Lower lobe of right lung (tissue), 2 donors: ENCODE measurements around the gene ERCC4. TPM values are rescaled to one million over a fixed set of nuclear protein-coding genes. Genes with fewer than 3 reads are reported as not detected.

ENCODE experiments used
- ATAC-seq, 2 donors: fragments of 200-7000 bp; cut with Tn5 transposase; one replicate each; pipeline ENCODE4 v1.9.1; 2020 to 2022; ENCODE audit warnings: mild to moderate bottlenecking in 2 of 2, moderate library complexity in 2 of 2
- DNase-seq: peaks from one replicate; pipeline ENCODE4 v3.0.0-alpha.2; 2020
- H3K27ac ChIP-seq: fragments of 200-600 bp; one replicate; pipeline ENCODE4 v1.8.0; 2022
- H3K27me3 ChIP-seq: fragments of 200-600 bp; one replicate; pipeline ENCODE4 v1.8.0; 2022; ENCODE audit warnings: low read depth
- H3K36me3 ChIP-seq: fragments of 200-600 bp; one replicate; pipeline ENCODE4 v1.8.0; 2022; ENCODE audit warnings: mild to moderate bottlenecking
- H3K4me1 ChIP-seq: fragments of 200-600 bp; one replicate; pipeline ENCODE4 v1.8.0; 2022
- H3K4me3 ChIP-seq: fragments of 200-600 bp; one replicate; pipeline ENCODE4 v1.8.0; 2022; ENCODE audit warnings: mild to moderate bottlenecking
- H3K9me3 ChIP-seq: fragments of 200-600 bp; one replicate; pipeline ENCODE4 v1.8.0; 2022
- intact Hi-C: fragments of 100-400 bp; cut with DNase I; formaldehyde crosslinking; loops from one replicate; pipeline ENCODE4 v1.11.0; 2022
- total RNA-seq: library from RNA; stranded (reverse); fragmentation: NEBNext Ultra II Directional; extraction: Animal tissue kit (Norgen Biotek cat#: 25700); gene quantifications from one replicate; pipeline ENCODE4 v1.2.1, GENCODE V29; 2021
- TF ChIP-seq, protein P1 (sequence below): fragments of 200-600 bp; IDR thresholded peaks from one replicate; pipeline ENCODE4 v1.8.0; 2022; ENCODE audit warnings: antibody characterized with exemption, mild to moderate bottlenecking
- donor health status: DM: no; HTN: yes; CAD: no; lungs with severe emphysema.

ERCC4 gene
- total RNA-seq, 1 donor from 2014 or later = 10.9 TPM

DNA sequence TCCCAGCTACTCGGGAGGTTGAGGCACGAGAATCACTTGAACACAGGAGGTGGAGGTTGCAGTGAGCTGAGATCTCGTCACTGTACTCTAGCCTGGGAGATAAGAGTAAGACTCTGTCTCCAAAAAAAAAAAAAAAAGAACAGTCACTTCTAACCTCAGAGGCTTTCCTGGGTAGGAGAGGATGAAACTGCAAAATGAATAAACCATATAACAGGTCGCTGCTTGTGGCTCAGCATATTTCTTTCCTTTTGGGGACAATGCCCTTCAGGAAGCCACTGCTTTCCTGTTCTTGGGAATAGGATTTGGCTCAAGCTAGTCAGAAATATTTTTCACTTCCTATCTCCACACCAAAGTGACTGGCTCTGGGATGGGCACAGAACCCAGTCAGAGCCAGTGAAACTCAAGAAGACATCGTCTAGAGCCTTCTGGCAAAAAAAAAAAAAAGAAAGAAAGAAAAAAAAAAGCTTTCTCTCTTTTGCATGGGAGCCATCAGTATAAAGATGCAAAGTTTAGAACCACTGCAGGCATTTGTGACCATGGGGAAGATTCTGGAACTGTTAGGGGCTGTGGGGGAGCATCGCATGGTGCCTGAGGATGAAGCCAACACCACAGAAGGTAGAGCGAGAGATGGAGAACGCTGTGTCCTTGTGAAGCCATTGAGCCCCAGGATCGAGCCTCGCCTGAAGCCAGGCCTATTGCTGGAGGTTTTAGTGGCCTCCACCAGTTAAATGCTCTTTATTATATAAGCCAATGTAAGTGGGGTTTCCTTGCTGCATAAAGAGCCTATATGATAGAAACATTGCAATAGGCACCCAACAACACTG lies 79.3 kb downstream of the ERCC4 start:
- no peaks in the 10 kb centered on the region for H3K27me3 ChIP-seq
- no peaks in the 10 kb centered on the region for H3K9me3 ChIP-seq
- no peak overlapping the region for H3K4me3 ChIP-seq
- DNase-seq (no peak), ATAC-seq (no peak)
- intact Hi-C loops = no loop called here
- peaks cover 42% of the 10 kb centered on the region for H3K4me1 ChIP-seq
- TF ChIP-seq, protein P1, sequence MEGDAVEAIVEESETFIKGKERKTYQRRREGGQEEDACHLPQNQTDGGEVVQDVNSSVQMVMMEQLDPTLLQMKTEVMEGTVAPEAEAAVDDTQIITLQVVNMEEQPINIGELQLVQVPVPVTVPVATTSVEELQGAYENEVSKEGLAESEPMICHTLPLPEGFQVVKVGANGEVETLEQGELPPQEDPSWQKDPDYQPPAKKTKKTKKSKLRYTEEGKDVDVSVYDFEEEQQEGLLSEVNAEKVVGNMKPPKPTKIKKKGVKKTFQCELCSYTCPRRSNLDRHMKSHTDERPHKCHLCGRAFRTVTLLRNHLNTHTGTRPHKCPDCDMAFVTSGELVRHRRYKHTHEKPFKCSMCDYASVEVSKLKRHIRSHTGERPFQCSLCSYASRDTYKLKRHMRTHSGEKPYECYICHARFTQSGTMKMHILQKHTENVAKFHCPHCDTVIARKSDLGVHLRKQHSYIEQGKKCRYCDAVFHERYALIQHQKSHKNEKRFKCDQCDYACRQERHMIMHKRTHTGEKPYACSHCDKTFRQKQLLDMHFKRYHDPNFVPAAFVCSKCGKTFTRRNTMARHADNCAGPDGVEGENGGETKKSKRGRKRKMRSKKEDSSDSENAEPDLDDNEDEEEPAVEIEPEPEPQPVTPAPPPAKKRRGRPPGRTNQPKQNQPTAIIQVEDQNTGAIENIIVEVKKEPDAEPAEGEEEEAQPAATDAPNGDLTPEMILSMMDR = no peak
- H3K27ac ChIP-seq = no peak overlapping the region
- no peaks in the 10 kb centered on the region for H3K36me3 ChIP-seq

DNA sequence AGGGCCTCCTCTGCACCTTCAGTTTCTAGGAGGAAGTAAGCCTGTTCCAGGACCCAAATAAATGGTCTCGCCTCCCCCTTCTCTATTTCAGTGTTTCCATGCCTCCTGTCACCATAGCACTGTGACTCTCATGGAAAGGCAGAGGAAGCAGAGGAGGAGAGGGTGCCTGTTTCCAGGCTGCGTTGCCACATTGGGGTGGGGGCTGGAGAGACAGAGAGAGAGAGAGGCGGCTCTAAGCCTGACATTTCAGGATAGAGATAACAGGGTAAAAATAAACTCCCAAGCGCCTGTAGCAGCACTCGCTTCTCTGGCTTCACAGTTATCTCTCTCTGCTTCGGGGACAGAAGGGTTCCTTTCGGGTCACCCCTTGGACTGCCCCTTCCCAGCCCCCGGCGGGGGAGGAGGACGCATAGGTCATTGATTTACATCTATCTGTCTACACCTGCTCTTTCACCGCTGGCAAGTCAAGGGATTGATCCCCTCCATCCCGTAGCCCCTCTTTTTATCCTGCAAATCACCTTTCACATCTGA lies 80.0 kb downstream of the ERCC4 start:
- no peak for ATAC-seq
- no peak overlapping the region for H3K4me3 ChIP-seq
- DNase-seq = no peak
- no peaks in the 10 kb centered on the region for H3K27me3 ChIP-seq
- no peak overlapping the region for H3K27ac ChIP-seq
- no peaks in the 10 kb centered on the region for H3K9me3 ChIP-seq
- peaks cover 42% of the 10 kb centered on the region for H3K4me1 ChIP-seq
- H3K36me3 ChIP-seq = no peaks in the 10 kb centered on the region
- TF ChIP-seq, protein P1 = no peak
- intact Hi-C loops = no loop called here

DNA sequence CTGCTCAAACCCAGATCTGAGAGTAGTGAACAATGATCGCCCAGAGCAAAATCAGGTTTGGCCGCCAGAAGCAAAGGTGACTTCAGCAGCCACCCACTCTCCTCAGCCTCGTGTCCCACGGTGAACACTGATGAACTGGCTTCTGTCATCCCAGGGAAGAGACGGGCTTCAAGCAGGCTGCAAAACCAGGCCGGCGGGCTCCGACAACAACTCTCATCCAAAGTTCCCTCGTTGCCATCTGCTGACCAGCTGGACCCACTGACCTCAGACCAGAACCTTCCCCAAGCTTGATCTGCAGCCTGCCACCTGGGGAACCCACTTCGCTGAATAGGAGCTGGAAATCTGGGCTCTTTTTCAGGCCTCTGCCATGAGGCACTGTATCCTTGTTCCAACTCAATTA lies 81.6 kb downstream of the ERCC4 start:
- DNase-seq (no peak), ATAC-seq (no peak)
- H3K9me3 ChIP-seq = no peaks in the 10 kb centered on the region
- peaks cover 42% of the 10 kb centered on the region for H3K4me1 ChIP-seq
- no peak overlapping the region for H3K27ac ChIP-seq
- no peak overlapping the region for H3K4me3 ChIP-seq
- intact Hi-C loops = no loop called here
- TF ChIP-seq, protein P1 = no peak
- H3K36me3 ChIP-seq = no peaks in the 10 kb centered on the region
- H3K27me3 ChIP-seq = no peaks in the 10 kb centered on the region

Other genes starting within 250 kb of the ERCC4 start
- gene MRTFB, start 151.2 kb downstream of the ERCC4 start, total RNA-seq = 50.8 TPM